CD4-positive, alpha-beta T cell treated with Interleukin-12 subunit alpha and Interleukin-12 subunit beta, for 1 hour (primary cell): ENCODE results near the gene ADA.

Experiments
- DNase-seq: peaks from one replicate; pipeline ENCODE4 v3.0.0-alpha.2; 2020

ADA gene

GRCh38 chr20:44643596-44644229 lies 7.8 kb downstream of the ADA start:
- peak; percentile 76 for DNase-seq

GRCh38 chr20:44643154-44643519 lies 8.4 kb downstream of the ADA start:
- no peak for DNase-seq

- DNase-seq, result peak; percentile 48
Observed at GRCh38 chr20:44642203-44643153, 9.0 kb downstream of the ADA start.

GRCh38 chr20:44641325-44641724 lies 10.2 kb downstream of the ADA start:
- no peak for DNase-seq

GRCh38 chr20:44640522-44640921 lies 11.0 kb downstream of the ADA start:
- no peak for DNase-seq

- no peak for DNase-seq
Observed at GRCh38 chr20:44637522-44638372, 13.8 kb downstream of the ADA start.

- no peak for DNase-seq
Observed at GRCh38 chr20:44637042-44637441, 14.5 kb downstream of the ADA start.

- DNase-seq, result no peak
Observed at GRCh38 chr20:44635877-44636276, 15.6 kb downstream of the ADA start.

- DNase-seq, result no peak
Observed at GRCh38 chr20:44633872-44634600, 17.5 kb downstream of the ADA start.

- no peak for DNase-seq
Observed at GRCh38 chr20:44633187-44633810, 18.2 kb downstream of the ADA start.

- DNase-seq, result no peak
Observed at GRCh38 chr20:44632103-44632752, 19.3 kb downstream of the ADA start.

- no peak for DNase-seq
Observed at GRCh38 chr20:44630297-44630696, 21.2 kb downstream of the ADA start.

GRCh38 chr20:44629542-44629941 lies 22.0 kb downstream of the ADA start:
- no peak for DNase-seq

- DNase-seq, result no peak
Observed at GRCh38 chr20:44629017-44629385, 22.5 kb downstream of the ADA start.

- no peak for DNase-seq
Observed at GRCh38 chr20:44627364-44628010, 24.0 kb downstream of the ADA start.

- DNase-seq, result no peak
Observed at GRCh38 chr20:44626278-44626677, 25.2 kb downstream of the ADA start.

- no peak for DNase-seq
Observed at GRCh38 chr20:44625361-44625760, 26.1 kb downstream of the ADA start.

- no peak for DNase-seq
Observed at GRCh38 chr20:44624743-44625271, 26.7 kb downstream of the ADA start.

- no peak for DNase-seq
Observed at GRCh38 chr20:44624152-44624551, 27.3 kb downstream of the ADA start.

- DNase-seq, result no peak
Observed at GRCh38 chr20:44622501-44623270, 28.8 kb downstream of the ADA start.
